GM12878 (cell line): ENCODE results near the gene TECR. TPM values are rescaled to one million over a fixed set of nuclear protein-coding genes. Genes with fewer than 3 reads are reported as not detected.

Source experiments
- ATAC-seq: fragments of 200-7000 bp; cut with Tn5 transposase; 3 replicates; pipeline ENCODE4 v1.9.1; 2020; ENCODE audit warnings: mild to moderate bottlenecking, moderate library complexity
- BruUV-seq: library from RNA; stranded (reverse); fragments of 400-500 nt; replicated peaks from 2 replicates; lab custom pipeline; 2021; lab: Mats Ljungman, UMichigan
- CTCF ChIA-PET: fragments of 300-600 bp; sonication (Branson Sonifier 250); formaldehyde crosslinking; extraction: SDS; loops from one replicate; lab custom pipeline; 2021; ENCODE audit warnings: inconsistent platforms; lab: Yijun Ruan, JAX
- POLR2A ChIA-PET: fragments of 350-600 bp; formaldehyde crosslinking; extraction: SDS; loops from one replicate; lab custom pipeline; 2021; ENCODE audit warnings: inconsistent platforms; lab: Charles Lee
- RAD21 ChIA-PET: fragments of 300-600 bp; sonication (Branson Sonifier 250); formaldehyde crosslinking; loops from one replicate; lab custom pipeline; 2023; ENCODE audit warnings: antibody characterized with exemption; ENCODE audit not compliant: unreplicated experiment; lab: Charles Lee
- SMC1A ChIA-PET: fragments of 300-600 bp; sonication (Branson Sonifier 250); formaldehyde crosslinking; loops from one replicate; lab custom pipeline; 2023; ENCODE audit not compliant: unreplicated experiment, uncharacterized antibody; lab: Charles Lee
- DNase-seq: peaks from one replicate; pipeline ENCODE4 v3.0.0-alpha.2; 2011; ENCODE audit warnings: low read depth, low spot score
- FAIRE-seq: peaks from 3 replicates; lab custom pipeline; 2011; peaks lifted over from hg19 to GRCh38; lab: Jason Lieb, UNC
- H2AFZ ChIP-seq: 2 replicates; pipeline ENCODE4 v1.6.0; 2011; ENCODE audit warnings: low read depth, low read length, control low read depth; ENCODE audit not compliant: control insufficient read depth
- H3K27ac ChIP-seq: 2 replicates; pipeline ENCODE4 v1.5.1; 2011; ENCODE audit warnings: control low read depth; ENCODE audit not compliant: control insufficient read depth, insufficient read depth
- H3K27me3 ChIP-seq, 2 experiments: replicated peaks in 1 of 2; 2 replicates each; pipeline versions ENCODE4 v1.6.0 to v1.6.1; 2011; ENCODE audit warnings: low read length in 1 of 2; ENCODE audit not compliant: control insufficient read depth in 2 of 2, insufficient read depth in 2 of 2
- H3K36me3 ChIP-seq, 2 experiments: 2 replicates each; pipeline ENCODE4 v1.5.1; 2011; ENCODE audit warnings: low read length in 1 of 2; ENCODE audit not compliant: control insufficient read depth in 2 of 2, insufficient read depth in 2 of 2
- H3K4me1 ChIP-seq: 2 replicates; pipeline ENCODE4 v1.6.1; 2011; ENCODE audit warnings: mild to moderate bottlenecking, low read length, moderate library complexity, mixed read lengths; ENCODE audit not compliant: control insufficient read depth, insufficient read depth
- H3K4me2 ChIP-seq: 2 replicates; pipeline ENCODE4 v1.6.0; 2011; ENCODE audit warnings: control low read depth; ENCODE audit not compliant: control insufficient read depth, insufficient read depth
- H3K4me3 ChIP-seq: fragments of 200-600 bp; sonication (generic); 2 replicates; pipeline ENCODE4 v1.5.1; 2016
- H3K79me2 ChIP-seq: 2 replicates; pipeline ENCODE4 v1.6.0; 2011; ENCODE audit warnings: low read length; ENCODE audit not compliant: control insufficient read depth, insufficient read depth
- H3K9ac ChIP-seq: 2 replicates; pipeline ENCODE4 v1.8.0; 2011; ENCODE audit warnings: low read length, control low read depth, mixed read lengths; ENCODE audit not compliant: control insufficient read depth, insufficient read depth
- H3K9me3 ChIP-seq: replicated peaks from 3 replicates; pipeline ENCODE4 v1.5.1; 2011; ENCODE audit warnings: mild to moderate bottlenecking, low read length; ENCODE audit not compliant: control insufficient read depth, insufficient read depth
- H4K20me1 ChIP-seq: 2 replicates; pipeline ENCODE4 v1.6.0; 2011; ENCODE audit not compliant: control insufficient read depth, insufficient read depth
- FOS ChIP-seq: IDR thresholded peaks from 3 replicates; pipeline ENCODE4 v1.6.1; 2011; ENCODE audit warnings: borderline replicate concordance; ENCODE audit not compliant: insufficient read length; ENCODE audit errors: extremely low read depth
- NFXL1 ChIP-seq: fragments of 450-650 bp; IDR thresholded peaks from 2 replicates; pipeline ENCODE4 v1.6.1; 2017; ENCODE audit warnings: antibody characterized with exemption, mild to moderate bottlenecking, borderline replicate concordance
- NRF1 ChIP-seq: conservative IDR thresholded peaks from 2 replicates; pipeline ENCODE4 v1.6.1; 2011; ENCODE audit warnings: mild to moderate bottlenecking, low read depth, low read length, improper control_type of control experiment
- PML ChIP-seq: IDR thresholded peaks from 2 replicates; pipeline ENCODE4 v1.6.1; 2012; ENCODE audit warnings: low read length, inconsistent platforms
- POU2F2 ChIP-seq: IDR thresholded peaks from 3 replicates; pipeline ENCODE4 v1.6.1; 2011; ENCODE audit warnings: low read depth, mild to moderate bottlenecking, low read length, borderline replicate concordance
- REST ChIP-seq: IDR thresholded peaks from 2 replicates; pipeline ENCODE4 v1.6.1; 2012; ENCODE audit warnings: mild to moderate bottlenecking, low read depth, low read length
- SUPT20H ChIP-seq: IDR thresholded peaks from 2 replicates; pipeline ENCODE4 v1.6.1; 2011; ENCODE audit warnings: low read depth, mild to moderate bottlenecking, low read length, moderate library complexity, borderline replicate concordance; ENCODE audit not compliant: control insufficient read depth
- TBL1XR1 ChIP-seq: IDR thresholded peaks from 2 replicates; pipeline ENCODE4 v1.6.1; 2012; ENCODE audit warnings: low read depth, low read length, improper control_type of control experiment
- WGBS: methylation state at CpG from one replicate; pipeline ENCODE4 v1.1.6; 2016; ENCODE audit warnings: low lambda C conversion rate; ENCODE audit not compliant: insufficient replicate concordance, insufficient coverage; ENCODE audit errors: missing lambda C conversion rate; 5-methylcytosine and 5-hydroxymethylcytosine counted together
- in situ Hi-C: fragments of 300-500 bp; cut with MboI; formaldehyde crosslinking; loops from 9 replicates; pipeline ENCODE4 v1.14.3; 2018; ENCODE audit warnings: mixed read lengths
- intact Hi-C: fragments of 100-400 bp; cut with micrococcal nuclease; formaldehyde crosslinking; loops from one replicate; pipeline ENCODE4 v1.14.2; 2022; ENCODE audit not compliant: unreplicated experiment
- polyA plus RNA-seq, 11 experiments: library from polyadenylated mRNA; depleted of rRNA in 4 of 11; unstranded in 6 of 11; stranded (reverse) in 5 of 11; fragments of >200 nt; fragmentation: Nextera tagmentation in 4 of 11; fragmentation: Illumina TruSeq in 1 of 11; extraction: Ambion mirVana in 4 of 11; extraction: Trizol in 1 of 11; gene quantifications; 1 replicate in 1 of 11; 2 replicates in 10 of 11; pipeline versions ENCODE4 v1.2.1 to v1.2.3, GENCODE V29; 2011 to 2016; ENCODE audit warnings: inconsistent platforms in 2 of 11, missing spikeins in 2 of 11, low read depth in 1 of 11
- total RNA-seq, 4 experiments: library from RNA; depleted of rRNA in 3 of 4; stranded (reverse); fragments of >200 nt in 3 of 4; fragmentation: Illumina TruSeq in 1 of 4; extraction: Trizol in 1 of 4; gene quantifications; 2 replicates each; pipeline versions ENCODE4 v1.2.1 to v1.2.3, GENCODE V29; 2013 to 2021

The TECR gene
- total and polyA plus RNA-seq, 10 of the 15 experiments (the other 5 are each of a cell fraction or from before 2014, with no cell fraction given), result 9.6 to 157 (median 64.2) TPM

- CTCF ChIA-PET, result interaction anchor here (0.6 kb wide), 1 partner anchor 35 kb away, joined by 4 read pairs; no protein-coding TSS in a partner anchor
- BruUV-seq, result no TSS peak
Observed at GRCh38 chr19:14512406-14512961, 16.9 kb upstream of the TECR start.

More at GRCh38 chr19:14512406-14512961, 16.9 kb upstream of the TECR start:
- peaks cover 3% of the 10 kb centered on the region; the same call in 1 of the 2 replicates for H4K20me1 ChIP-seq
- H3K27me3 ChIP-seq, result no peaks in the 10 kb centered on the region
- DNase-seq, result no peak
- intact Hi-C loops (no loop called here), in situ Hi-C loops (no loop called here)
- H3K9ac ChIP-seq, result no peak overlapping the region
- H3K36me3 ChIP-seq, result peaks cover 3 to 12% of the 10 kb centered on the region in 2 experiments; a peak in 3 of 4 replicates
- SMC1A ChIA-PET, result no interaction called here
- TF ChIP-seq NFXL1, result no peak
- no peak for TF ChIP-seq POU2F2
- TF ChIP-seq PML, result no peak
- no peak for TF ChIP-seq FOS
- no peak for TF ChIP-seq TBL1XR1
- no peak for TF ChIP-seq REST
- no peak for TF ChIP-seq SUPT20H
- no peak for TF ChIP-seq NRF1
- no peak overlapping the region for H3K4me3 ChIP-seq
- 100% methylated on average over 14 of the region's 14 CpGs for WGBS
- no peak overlapping the region for H3K27ac ChIP-seq
- RAD21 ChIA-PET, result no interaction called here
- no peak for ATAC-seq
- peaks cover 23% of the 10 kb centered on the region for H3K79me2 ChIP-seq
- H3K4me1 ChIP-seq, result peaks cover 9% of the 10 kb centered on the region
- H3K9me3 ChIP-seq, result no peaks in the 10 kb centered on the region
- POLR2A ChIA-PET, result interaction anchor here (0.9 kb wide), 1 partner anchor 15 kb away, joined by 4 read pairs; no protein-coding TSS in a partner anchor
- H3K4me2 ChIP-seq, result no peak overlapping the region
- no peak overlapping the region for H2AFZ ChIP-seq
- no peak for FAIRE-seq
